NCI-H524 treated with DMSO at 0.1 percent for 48 hours (cell line): Measurements from ENCODE around the gene HTR2C.
"Not testable (repeated sequence)": the region's sequence is repeated elsewhere in the genome, so short reads cannot be mapped to it uniquely, and the experiment has no call there.

ENCODE experiments used
- DNase-seq: peaks from one replicate; lab custom pipeline; 2025; lab: John Stamatoyannopoulos, UW

Gene HTR2C

DNA sequence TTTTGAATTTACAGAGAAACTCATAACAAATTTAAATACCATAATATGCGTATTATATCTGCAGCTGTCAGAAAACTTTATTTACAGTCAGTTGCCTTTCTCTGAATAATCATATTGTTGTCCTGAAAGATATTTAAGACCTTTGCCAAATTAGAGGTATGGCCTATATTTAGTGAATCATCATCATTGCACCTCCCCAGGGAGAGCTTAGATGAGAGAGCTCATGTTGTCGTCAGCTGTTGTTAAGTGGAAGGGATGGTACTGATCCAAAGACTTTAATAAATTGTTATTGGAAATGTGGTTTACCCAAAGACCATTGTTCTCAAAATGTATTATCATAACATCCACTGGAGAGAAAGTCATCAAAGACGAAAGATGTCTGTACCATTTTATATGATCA is 128.6 kb downstream of the HTR2C start:
- DNase-seq = no peak

GRCh38 chrX:114715096-114715495 is 131.2 kb downstream of the HTR2C start:
- no peak for DNase-seq

- DNase-seq = no peak
Measured at GRCh38 chrX:114717921-114718320, 134.0 kb downstream of the HTR2C start.

DNA sequence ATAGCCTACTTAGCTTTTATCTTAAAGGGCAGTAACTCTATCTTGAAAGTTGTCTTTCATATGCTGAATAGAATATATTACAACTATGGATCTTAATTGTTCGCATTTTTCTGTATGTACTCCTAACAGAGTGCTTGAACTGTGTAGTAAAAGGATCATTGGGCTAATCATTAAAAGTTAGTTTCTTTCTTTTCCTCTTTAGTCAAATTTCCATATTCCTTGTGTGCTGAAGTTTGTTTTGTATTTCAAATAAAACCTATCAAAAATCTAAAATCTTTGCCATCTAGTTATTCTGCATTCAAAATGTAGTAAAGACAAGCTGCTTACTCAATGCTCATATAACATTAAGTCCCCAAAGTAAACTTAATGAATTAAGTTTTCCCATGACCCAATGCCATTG is 182.7 kb downstream of the HTR2C start:
- DNase-seq = no peak

DNA sequence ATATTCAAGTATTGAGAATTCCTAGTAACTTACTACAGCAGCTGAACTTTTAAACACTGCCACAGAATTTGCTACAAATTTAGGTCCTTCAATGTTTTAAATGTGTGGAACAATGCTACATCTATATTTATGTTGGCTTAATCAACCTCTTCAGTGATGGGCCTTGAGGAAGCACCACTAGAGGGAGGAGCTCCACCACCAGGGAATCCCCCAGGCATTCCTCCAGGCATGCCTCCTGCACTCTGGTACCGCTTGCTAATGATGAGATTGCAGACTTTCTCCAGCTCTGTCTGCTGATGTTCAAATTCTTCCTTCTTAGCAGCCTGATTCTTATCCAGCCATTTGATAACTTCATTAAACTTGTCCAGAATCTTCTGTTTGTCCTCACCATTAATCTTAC is 190.8 kb downstream of the HTR2C start:
- DNase-seq = no peak

- no peak for DNase-seq
Measured at GRCh38 chrX:114782925-114783324, 199.0 kb downstream of the HTR2C start.

DNA sequence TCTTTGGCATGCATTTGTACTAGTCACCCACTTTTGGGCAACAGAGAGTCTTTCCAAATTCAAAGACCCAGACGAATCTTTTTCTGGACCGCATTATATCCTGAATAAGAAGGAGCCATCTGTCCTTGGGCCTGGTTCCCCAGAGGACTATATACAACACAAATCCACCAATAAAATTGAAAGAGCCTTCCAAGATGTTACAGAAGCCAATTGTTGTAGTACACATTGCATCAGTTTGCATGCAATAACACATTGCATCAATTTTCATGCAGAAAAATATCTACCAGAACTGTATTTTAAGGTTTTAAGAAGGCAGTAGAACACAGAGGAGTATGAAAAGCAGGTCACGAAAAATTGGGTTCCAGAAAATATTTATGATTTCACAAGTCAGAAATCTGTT is 203.2 kb downstream of the HTR2C start:
- no peak for DNase-seq

DNA sequence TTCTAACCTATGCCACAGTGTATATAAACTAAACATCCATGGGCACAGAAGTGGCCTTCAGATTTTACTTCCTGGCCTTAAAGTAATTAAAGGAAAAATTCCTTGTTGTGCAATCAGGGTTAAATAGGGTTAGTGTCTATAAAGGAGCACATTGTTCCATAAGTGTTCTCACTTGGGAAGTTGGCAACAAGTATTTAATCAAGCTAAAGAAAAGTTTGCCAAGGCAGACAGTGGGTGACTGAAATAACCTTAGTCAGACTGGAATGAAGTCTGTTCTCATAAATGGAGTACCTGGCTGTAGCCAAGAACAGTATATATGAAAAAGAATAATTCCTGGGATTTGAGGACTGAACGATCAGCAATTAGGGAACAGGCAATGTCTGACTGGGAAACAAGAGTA is 213.6 kb downstream of the HTR2C start:
- no peak for DNase-seq

GRCh38 chrX:114798907-114799306 is 215.0 kb downstream of the HTR2C start:
- no peak for DNase-seq

GRCh38 chrX:114800719-114801118 is 216.8 kb downstream of the HTR2C start:
- DNase-seq = no peak

DNA sequence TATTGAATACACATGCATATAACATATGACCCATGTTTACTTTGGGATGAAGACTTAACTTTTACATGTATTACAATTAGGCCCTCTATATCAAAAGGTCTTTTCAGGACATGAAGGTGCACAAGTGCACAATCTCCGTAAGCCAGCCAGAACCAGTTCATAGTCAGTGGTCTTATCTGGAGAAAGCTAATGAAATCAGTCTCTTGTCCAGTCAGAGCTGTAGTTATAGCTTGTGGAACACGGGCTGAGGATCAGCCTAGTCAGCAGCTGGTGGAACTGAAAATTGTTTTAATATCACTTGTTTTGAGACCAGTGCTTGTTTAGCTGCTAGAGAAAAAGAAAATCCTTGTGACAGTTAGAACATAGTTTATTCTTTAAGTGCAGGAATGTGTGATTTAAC is 235.6 kb downstream of the HTR2C start:
- DNase-seq = no peak

- no peak for DNase-seq
Measured at GRCh38 chrX:114841051-114841450, 257.2 kb downstream of the HTR2C start.

DNA sequence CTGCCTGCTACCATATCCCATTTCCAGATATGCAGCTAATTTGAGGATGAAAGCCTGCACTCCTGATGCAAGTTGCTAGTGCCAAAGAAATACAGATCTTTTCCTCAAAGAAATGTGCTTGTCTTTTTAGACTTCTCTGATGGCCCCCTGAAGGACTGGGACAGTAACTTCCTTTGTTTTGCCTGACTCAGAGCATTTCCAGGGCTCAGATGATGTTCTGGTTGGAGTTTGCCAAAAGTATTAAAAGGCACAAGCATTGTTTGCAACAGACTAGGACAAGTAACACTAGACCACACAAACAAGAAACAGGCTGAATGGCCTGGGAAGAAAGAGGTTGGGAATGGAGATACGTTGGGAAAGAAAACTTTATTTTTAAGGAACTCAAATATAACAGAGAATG is 258.3 kb downstream of the HTR2C start:
- no peak for DNase-seq

DNA sequence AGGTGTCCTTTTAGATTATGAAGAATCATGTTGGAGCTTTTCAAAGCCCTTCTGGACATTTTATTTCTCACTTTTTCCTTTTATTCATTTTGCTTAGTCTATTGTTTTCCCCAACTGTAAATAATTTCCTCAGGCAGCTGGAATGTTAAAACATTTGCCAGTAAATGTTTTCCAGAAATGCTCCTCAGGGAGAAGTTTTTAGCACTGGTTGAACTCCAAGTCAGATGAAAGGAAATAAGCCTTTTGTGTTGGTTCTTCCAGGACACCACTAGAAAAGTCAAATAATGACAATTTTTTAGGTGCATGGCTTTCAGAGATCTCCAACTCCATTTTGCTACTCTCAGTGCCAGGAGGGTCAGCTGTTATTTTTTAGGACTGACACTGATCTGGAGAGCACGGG is 305.6 kb downstream of the HTR2C start:
- DNase-seq = no peak

DNA sequence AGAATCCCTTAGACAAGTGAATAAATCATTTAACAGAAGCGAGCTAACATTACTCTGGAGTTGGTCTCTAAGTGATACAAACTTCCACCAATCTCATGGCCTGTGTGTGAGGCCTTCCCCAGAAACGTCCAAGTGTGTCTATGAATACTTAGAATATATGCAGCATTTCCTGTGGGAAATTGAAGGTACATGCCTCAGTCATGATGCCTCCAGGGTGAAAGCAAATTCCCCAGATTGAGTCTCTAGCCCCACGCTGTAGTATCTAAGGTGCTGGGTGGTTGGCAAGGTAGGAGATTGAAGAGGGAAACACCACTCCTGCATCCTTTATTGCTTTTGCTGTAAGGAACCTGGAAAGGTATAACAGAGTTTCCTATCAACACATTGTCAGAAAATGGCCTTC is 319.7 kb downstream of the HTR2C start:
- no peak for DNase-seq

DNA sequence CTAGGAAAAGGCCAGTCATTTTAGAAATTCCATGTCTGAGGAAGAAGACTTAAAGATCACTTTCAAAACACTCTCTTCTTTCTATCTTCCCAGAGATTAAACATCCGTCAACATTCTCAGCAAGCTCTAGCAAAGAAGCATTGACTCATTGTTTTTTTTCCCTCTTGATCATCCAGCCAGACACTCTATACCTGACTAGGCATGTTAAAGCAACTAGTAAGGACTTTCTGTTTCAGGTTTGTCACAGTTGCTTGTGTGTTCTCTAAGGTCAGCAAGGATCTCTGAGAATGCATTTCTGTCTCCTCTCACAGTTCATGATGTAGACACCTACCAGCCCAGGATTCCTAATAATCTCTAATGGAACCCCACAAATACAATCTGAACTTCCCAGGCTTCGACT is 321.4 kb downstream of the HTR2C start:
- no peak for DNase-seq

- DNase-seq = no peak
Measured at GRCh38 chrX:114906984-114907510, 323.2 kb downstream of the HTR2C start.

- DNase-seq = no peak
Measured at GRCh38 chrX:114924423-114924822, 340.5 kb downstream of the HTR2C start.

DNA sequence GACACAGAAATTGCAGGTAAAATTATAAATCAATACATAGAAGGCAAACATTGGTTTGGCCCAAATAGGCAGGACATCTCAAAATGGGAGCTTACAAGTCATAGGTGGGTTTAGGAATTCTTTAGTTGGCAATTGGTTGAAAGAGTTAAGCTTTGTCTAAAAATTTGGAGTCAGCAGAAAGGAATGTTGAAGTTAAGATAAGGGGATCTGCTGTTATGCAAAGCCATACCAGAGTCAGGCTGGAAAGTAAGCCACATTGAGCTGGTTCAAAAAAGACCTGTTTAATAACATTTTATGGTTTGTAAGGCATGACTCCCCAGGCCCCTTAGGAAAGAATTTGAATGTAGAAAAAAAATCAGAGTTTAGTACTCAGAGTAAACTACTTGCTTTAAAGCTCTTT is 341.0 kb downstream of the HTR2C start:
- DNase-seq = no peak

DNA sequence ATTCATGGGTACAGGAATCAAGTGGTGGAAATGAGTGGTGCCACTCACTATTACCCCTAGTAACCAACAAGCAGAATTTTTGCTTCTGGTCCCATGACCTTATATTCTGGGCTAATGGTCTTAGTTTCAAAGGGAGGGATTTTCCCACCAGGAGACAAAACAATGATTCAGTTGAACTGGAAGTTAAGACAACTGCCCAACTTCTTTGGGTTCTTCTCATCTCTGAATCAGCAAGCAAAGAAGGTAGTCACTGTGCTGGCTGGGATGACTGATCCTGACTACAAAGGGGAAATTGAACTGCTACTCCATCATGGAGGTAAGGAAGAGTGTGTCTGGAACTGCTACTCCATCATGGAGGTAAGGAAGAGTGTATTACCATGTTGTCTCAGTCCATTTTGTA is 346.3 kb downstream of the HTR2C start:
- no peak for DNase-seq

- DNase-seq = no peak
Measured at GRCh38 chrX:114932550-114932949, 348.7 kb downstream of the HTR2C start.

DNA sequence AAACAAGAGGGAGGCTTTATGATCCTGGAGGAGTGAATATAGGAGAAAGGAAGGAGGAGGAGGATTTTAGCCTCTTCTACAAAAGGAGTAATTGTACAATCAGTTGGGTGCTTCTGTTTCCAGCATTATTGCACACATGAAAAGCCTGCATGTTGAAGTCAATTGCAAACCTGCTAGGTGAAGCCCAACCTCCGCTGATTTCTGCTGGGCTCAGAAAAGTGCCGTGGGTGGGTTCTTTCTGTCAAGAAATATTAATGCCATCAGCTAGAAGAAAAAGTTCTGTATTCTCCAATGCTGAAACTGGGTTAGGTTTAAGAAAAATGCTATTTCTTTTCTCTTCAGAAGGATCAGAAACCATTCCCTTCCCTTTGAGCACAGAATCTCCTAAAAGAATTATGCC is 349.4 kb downstream of the HTR2C start:
- DNase-seq = not testable (repeated sequence)

- DNase-seq = not testable (repeated sequence)
Measured at GRCh38 chrX:114937090-114937489, 353.2 kb downstream of the HTR2C start.

DNA sequence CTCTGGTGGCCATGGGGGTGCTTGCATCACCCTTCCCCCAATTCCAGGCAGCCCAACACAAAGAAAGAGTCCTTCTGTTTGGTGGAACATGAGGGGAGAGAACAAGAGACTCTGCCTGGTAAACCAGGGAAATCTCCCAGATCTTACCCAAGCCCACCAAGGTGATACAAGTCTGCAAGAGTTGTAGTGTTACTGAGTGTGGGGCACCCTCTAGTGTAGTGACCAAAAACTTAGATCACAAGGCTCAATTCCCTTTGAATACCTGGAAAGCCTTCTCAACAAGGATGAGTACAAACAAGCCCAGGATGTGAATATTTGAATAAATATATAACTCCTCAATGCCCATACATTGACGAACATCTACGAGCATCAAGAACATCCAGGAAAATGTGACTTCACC is 368.8 kb downstream of the HTR2C start:
- DNase-seq = no peak
